Endothelial cell of umbilical vein (primary cell): ENCODE data around the gene DIDO1. TPM values are rescaled to one million over a fixed set of nuclear protein-coding genes. Genes with fewer than 3 reads are reported as not detected.

Experiments
- BruUV-seq: library from RNA; stranded (reverse); fragments of 400-500 nt; replicated peaks from 2 replicates; lab custom pipeline; 2021; lab: Mats Ljungman, UMichigan
- CTCF ChIA-PET: fragments of 300-600, 350-600 bp; sonication (Branson Sonifier 250); formaldehyde crosslinking; loops from one replicate; lab custom pipeline; 2021; ENCODE audit warnings: antibody characterized with exemption, inconsistent platforms; lab: Charles Lee
- POLR2A ChIA-PET: fragments of 300-600, 350-600 bp; sonication (Branson Sonifier 250); formaldehyde crosslinking; loops from one replicate; lab custom pipeline; 2021; ENCODE audit warnings: antibody characterized with exemption, inconsistent platforms; lab: Charles Lee
- DNase-seq: peaks from one replicate; pipeline ENCODE4 v3.0.0-alpha.2; 2011; ENCODE audit warnings: low read depth, low spot score
- FAIRE-seq: peaks from 2 replicates; lab custom pipeline; 2011; peaks lifted over from hg19 to GRCh38; lab: Jason Lieb, UNC
- H2AFZ ChIP-seq: 2 replicates; pipeline ENCODE4 v1.6.0; 2012; ENCODE audit warnings: low read depth, low read length, control low read depth, inconsistent platforms
- H3K27ac ChIP-seq: 2 replicates; pipeline ENCODE4 v1.5.1; 2011; ENCODE audit warnings: low read depth, mild to moderate bottlenecking, control low read depth, low read length, moderate library complexity; ENCODE audit not compliant: insufficient read depth
- H3K27me3 ChIP-seq, 2 experiments: 2 replicates each; pipeline versions ENCODE4 v1.6.0 to v1.6.1; 2011; ENCODE audit warnings: low read length in 2 of 2, mixed read lengths in 1 of 2; ENCODE audit not compliant: control insufficient read depth in 2 of 2, insufficient read depth in 2 of 2
- H3K36me3 ChIP-seq, 2 experiments: 2 replicates in 1 of 2; 3 replicates in 1 of 2; pipeline ENCODE4 v1.5.1; 2011; ENCODE audit warnings: low read length in 2 of 2, mild to moderate bottlenecking in 1 of 2, moderate library complexity in 1 of 2; ENCODE audit not compliant: control insufficient read depth in 2 of 2, insufficient read depth in 2 of 2; ENCODE audit errors: extremely low read depth in 1 of 2
- H3K4me1 ChIP-seq: 3 replicates; pipeline ENCODE4 v1.5.1; 2011; ENCODE audit warnings: mild to moderate bottlenecking, low read length; ENCODE audit not compliant: control insufficient read depth, insufficient read depth; ENCODE audit errors: extremely low read depth
- H3K4me2 ChIP-seq: 2 replicates; pipeline ENCODE4 v1.6.1; 2011; ENCODE audit warnings: low read length, control low read depth, mixed read lengths; ENCODE audit not compliant: insufficient read depth
- H3K4me3 ChIP-seq, 3 experiments: fragments of 200-600 bp in 1 of 3; sonication (generic), shearing (Covaris generic) in 1 of 3; replicated peaks in 1 of 3; 2 replicates each; pipeline ENCODE4 v1.5.1; 2011 to 2016; ENCODE audit warnings: control low read depth in 3 of 3, low read length in 3 of 3, mild to moderate bottlenecking in 2 of 3, inconsistent platforms in 1 of 3, low read depth in 1 of 3, moderate library complexity in 1 of 3; ENCODE audit not compliant: insufficient read depth in 1 of 3
- H3K79me2 ChIP-seq: 2 replicates; pipeline ENCODE4 v1.6.0; 2012; ENCODE audit warnings: low read length, inconsistent platforms; ENCODE audit not compliant: control insufficient read depth, insufficient read depth
- H3K9ac ChIP-seq: replicated peaks from 2 replicates; pipeline ENCODE3; 2011; ENCODE audit warnings: low read length, control low read depth; ENCODE audit not compliant: insufficient read depth; ENCODE audit errors: extremely low read depth
- H3K9me1 ChIP-seq: replicated peaks from 3 replicates; pipeline ENCODE4 v1.6.0; 2011; ENCODE audit warnings: mild to moderate bottlenecking, low read length; ENCODE audit not compliant: control insufficient read depth, insufficient read depth; ENCODE audit errors: extremely low read depth
- H3K9me3 ChIP-seq: replicated peaks from 2 replicates; pipeline ENCODE4 v1.5.1; 2012; ENCODE audit warnings: low read length, inconsistent platforms; ENCODE audit not compliant: control insufficient read depth, insufficient read depth
- H4K20me1 ChIP-seq: replicated peaks from 2 replicates; pipeline ENCODE3; 2011; ENCODE audit warnings: mild to moderate bottlenecking, low read length; ENCODE audit not compliant: control insufficient read depth, insufficient read depth; ENCODE audit errors: extremely low read depth
- CTCF ChIP-seq, 2 donors: IDR thresholded peaks; 1 replicate in 1 of 2; 2 replicates in 1 of 2; pipeline ENCODE4 v1.5.1; 2011; ENCODE audit warnings: low read length in 2 of 2, mild to moderate bottlenecking in 2 of 2, moderate library complexity in 2 of 2, control low read depth in 1 of 2, inconsistent platforms in 1 of 2, low read depth in 1 of 2; ENCODE audit not compliant: insufficient read depth in 1 of 2; ENCODE audit errors: extremely low read depth in 1 of 2
- EZH2 ChIP-seq: IDR thresholded peaks from 2 replicates; pipeline ENCODE4 v1.6.1; 2012; ENCODE audit warnings: borderline replicate concordance, low read depth, mild to moderate bottlenecking, moderate library complexity, low read length, inconsistent platforms; ENCODE audit not compliant: severe bottlenecking
- FOS ChIP-seq: IDR thresholded peaks from 2 replicates; pipeline ENCODE4 v1.6.1; 2011; ENCODE audit warnings: mild to moderate bottlenecking, low read length, moderate library complexity, borderline replicate concordance; ENCODE audit not compliant: insufficient read depth
- GATA2 ChIP-seq: IDR thresholded peaks from 2 replicates; pipeline ENCODE4 v1.7.0; 2011; ENCODE audit warnings: low read depth, mild to moderate bottlenecking, moderate library complexity, mixed read lengths, low read length; ENCODE audit not compliant: insufficient read length, insufficient read depth
- JUN ChIP-seq: IDR thresholded peaks from 2 replicates; pipeline ENCODE4 v1.6.1; 2011; ENCODE audit warnings: borderline replicate concordance, low read depth; ENCODE audit not compliant: insufficient read length, insufficient read depth
- MAX ChIP-seq: IDR thresholded peaks from 2 replicates; pipeline ENCODE4 v1.6.1; 2011; ENCODE audit not compliant: insufficient read depth, insufficient read length
- MYC ChIP-seq: IDR thresholded peaks from one replicate; pipeline ENCODE4 v1.6.1; 2011; ENCODE audit warnings: mild to moderate bottlenecking, low read depth, low read length
- POLR2A ChIP-seq: IDR thresholded peaks from 2 replicates; pipeline ENCODE4 v1.6.1; 2012; ENCODE audit warnings: low read depth, mild to moderate bottlenecking, control low read depth, low read length
- POLR2AphosphoS5 ChIP-seq: IDR thresholded peaks from 2 replicates; pipeline ENCODE4 v1.6.1; 2012; ENCODE audit warnings: low read depth, mild to moderate bottlenecking, control low read depth, low read length, moderate library complexity; ENCODE audit not compliant: insufficient read depth
- dilution Hi-C: fragments of 300-500 bp; cut with MboI; formaldehyde crosslinking; loops from one replicate; pipeline ENCODE4 v1.15.0; 2019; ENCODE audit warnings: low sequenced_read_pairs; ENCODE audit not compliant: extremely low pct_ligation_motif_present
- intact Hi-C: fragments of 100-400 bp; cut with micrococcal nuclease; formaldehyde crosslinking; loops from one replicate; pipeline ENCODE4 v1.10.0; 2022
- polyA plus RNA-seq, 4 experiments: library from polyadenylated mRNA; depleted of rRNA in 3 of 4; stranded (reverse) in 3 of 4; unstranded in 1 of 4; fragments of >200 nt; gene quantifications; 2 replicates each; pipeline versions ENCODE4 v1.2.1 to v1.2.3, GENCODE V29; 2011 to 2012; ENCODE audit warnings: missing spikeins in 1 of 4
- total RNA-seq: library from RNA; stranded (reverse); gene quantifications from 2 replicates; pipeline ENCODE4 v1.2.3, GENCODE V29; 2021

The DIDO1 gene
- total and polyA plus RNA-seq, 2 donors (not counting 3 experiments of a cell fraction or from before 2014, with no cell fraction given), result 22.1 to 51.2 TPM

- Histone ChIP-seq H3K9ac (no peak overlapping the region), H3K9me1 (no peaks in the 10 kb centered on the region), H3K36me3 (peaks cover 14 to 27% of the 10 kb centered on the region in 2 experiments), H3K4me1 (no peaks in the 10 kb centered on the region), H3K79me2 (peaks cover 95% of the 10 kb centered on the region), H4K20me1 (peaks cover 16% of the 10 kb centered on the region), H3K27me3 (no peaks in the 10 kb centered on the region), H2AFZ (no peak overlapping the region), H3K4me2 (no peak overlapping the region), H3K27ac (no peak overlapping the region), H3K9me3 (no peaks in the 10 kb centered on the region), H3K4me3 (no peak overlapping the region)
- DNase-seq (no peak), FAIRE-seq (no peak)
- intact Hi-C loops, result no loop called here
- CTCF ChIA-PET, result interaction anchor here (0.8 to 3.3 kb wide), 2 partner anchors 13 to 54 kb away, joined by 3 to 21 read pairs; no protein-coding TSS in a partner anchor
- no peak for TF ChIP-seq EZH2
- no peak for TF ChIP-seq MAX
- TF ChIP-seq MYC, result no peak
- TF ChIP-seq POLR2AphosphoS5, result no peak
- no peak for TF ChIP-seq FOS
- TF ChIP-seq CTCF (IDR thresholded peaks at IDR 0.05; ENCODE audit: extremely low read depth in 1 of 2, insufficient read depth in 1 of 2, low read depth in 1 of 2, low read length in 2 of 2), result no peak
- no peak for TF ChIP-seq POLR2A
- no peak for TF ChIP-seq GATA2
- no peak for TF ChIP-seq JUN
- POLR2A ChIA-PET, result no interaction called here
- no TSS peak for BruUV-seq
- dilution Hi-C loops, result no loop called here
These were observed 11.9 kb downstream of the DIDO1 start for GRCh38 chr20:62914436-62914835.
